Calu3 (cell line): ENCODE results near the gene EMILIN3. TPM values are rescaled to one million over a fixed set of nuclear protein-coding genes. Genes with fewer than 3 reads are reported as not detected.

Experiments
- BruUV-seq: library from RNA; stranded (reverse); fragments of 400-500 nt; replicated peaks from 2 replicates; lab custom pipeline; 2021; lab: Mats Ljungman, UMichigan
- CTCF ChIA-PET: fragments of 300-600 bp; sonication (Branson Sonifier 250); formaldehyde crosslinking; loops from one replicate; lab custom pipeline; 2022; ENCODE audit warnings: antibody characterized with exemption; lab: Charles Lee
- DNase-seq: peaks from one replicate; pipeline ENCODE4 v3.0.0; 2022
- H3K27ac Mint-ChIP-seq: one replicate; pipeline ENCODE4 v1.8.0; 2022; ENCODE audit warnings: mixed read lengths; ENCODE audit not compliant: unreplicated experiment
- H3K27me3 Mint-ChIP-seq: one replicate; pipeline ENCODE4 v1.8.0; 2022; ENCODE audit warnings: mixed read lengths; ENCODE audit not compliant: unreplicated experiment
- H3K36me3 Mint-ChIP-seq: one replicate; pipeline ENCODE4 v1.8.0; 2022; ENCODE audit warnings: mild to moderate bottlenecking, moderate library complexity, mixed read lengths; ENCODE audit not compliant: insufficient read depth, unreplicated experiment
- H3K4me1 Mint-ChIP-seq: one replicate; pipeline ENCODE4 v1.8.0; 2022; ENCODE audit warnings: mild to moderate bottlenecking, low read depth, mixed read lengths; ENCODE audit not compliant: unreplicated experiment
- H3K4me3 Mint-ChIP-seq: one replicate; pipeline ENCODE4 v1.8.0; 2022; ENCODE audit warnings: mild to moderate bottlenecking, low read depth, moderate library complexity, mixed read lengths; ENCODE audit not compliant: unreplicated experiment
- H3K9me3 Mint-ChIP-seq: one replicate; pipeline ENCODE4 v1.8.0; 2022; ENCODE audit warnings: low read depth, mixed read lengths; ENCODE audit not compliant: unreplicated experiment
- intact Hi-C: fragments of 100-400 bp; cut with micrococcal nuclease; formaldehyde crosslinking; loops from one replicate; pipeline ENCODE4 v1.10.0; 2022; ENCODE audit not compliant: unreplicated experiment
- total RNA-seq: library from RNA; stranded (reverse); gene quantifications from 2 replicates; pipeline ENCODE4 v1.2.3, GENCODE V29; 2022
- TF ChIP-seq, protein P1 (sequence below): fragments of 200-600 bp; IDR thresholded peaks from one replicate; pipeline ENCODE4 v1.8.0; 2022; ENCODE audit warnings: antibody characterized with exemption; ENCODE audit not compliant: unreplicated experiment

EMILIN3 gene
- total RNA-seq, 1 experiment from 2014 or later = not detected

- BruUV-seq = no TSS peak
- H3K27me3 Mint-ChIP-seq = no peaks in the 10 kb centered on the region
- intact Hi-C loops = no loop called here
- H3K36me3 Mint-ChIP-seq = no peaks in the 10 kb centered on the region
- no peak overlapping the region for H3K4me3 Mint-ChIP-seq
- TF ChIP-seq, protein P1, sequence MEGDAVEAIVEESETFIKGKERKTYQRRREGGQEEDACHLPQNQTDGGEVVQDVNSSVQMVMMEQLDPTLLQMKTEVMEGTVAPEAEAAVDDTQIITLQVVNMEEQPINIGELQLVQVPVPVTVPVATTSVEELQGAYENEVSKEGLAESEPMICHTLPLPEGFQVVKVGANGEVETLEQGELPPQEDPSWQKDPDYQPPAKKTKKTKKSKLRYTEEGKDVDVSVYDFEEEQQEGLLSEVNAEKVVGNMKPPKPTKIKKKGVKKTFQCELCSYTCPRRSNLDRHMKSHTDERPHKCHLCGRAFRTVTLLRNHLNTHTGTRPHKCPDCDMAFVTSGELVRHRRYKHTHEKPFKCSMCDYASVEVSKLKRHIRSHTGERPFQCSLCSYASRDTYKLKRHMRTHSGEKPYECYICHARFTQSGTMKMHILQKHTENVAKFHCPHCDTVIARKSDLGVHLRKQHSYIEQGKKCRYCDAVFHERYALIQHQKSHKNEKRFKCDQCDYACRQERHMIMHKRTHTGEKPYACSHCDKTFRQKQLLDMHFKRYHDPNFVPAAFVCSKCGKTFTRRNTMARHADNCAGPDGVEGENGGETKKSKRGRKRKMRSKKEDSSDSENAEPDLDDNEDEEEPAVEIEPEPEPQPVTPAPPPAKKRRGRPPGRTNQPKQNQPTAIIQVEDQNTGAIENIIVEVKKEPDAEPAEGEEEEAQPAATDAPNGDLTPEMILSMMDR = no peak
- no peak overlapping the region for H3K27ac Mint-ChIP-seq
- no peak for DNase-seq
- H3K9me3 Mint-ChIP-seq = no peaks in the 10 kb centered on the region
- CTCF ChIA-PET = no interaction called here
- H3K4me1 Mint-ChIP-seq = peaks cover 15% of the 10 kb centered on the region
Measured at GRCh38 chr20:41334036-41334435, 32.6 kb downstream of the EMILIN3 start.

DNA sequence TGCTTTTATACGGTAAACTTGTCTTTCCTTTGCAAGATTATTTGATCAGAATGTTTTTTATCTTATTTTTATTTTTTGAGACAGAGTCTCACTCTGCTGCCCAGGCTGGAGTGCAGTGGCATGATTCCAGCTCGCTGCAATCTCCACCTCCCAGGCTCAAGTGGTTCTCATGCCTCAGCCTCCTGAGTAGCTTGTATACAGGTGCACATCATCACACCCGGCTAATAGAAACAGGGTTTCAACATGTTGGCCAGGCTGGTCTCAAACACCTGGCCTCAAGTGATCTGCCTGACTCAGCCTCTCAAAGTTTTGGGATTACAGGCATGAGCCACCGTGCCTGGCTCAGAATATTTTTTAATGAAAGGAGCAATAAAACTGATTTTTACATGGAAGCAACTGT is 34.9 kb downstream of the EMILIN3 start:
- CTCF ChIA-PET = no interaction called here
- intact Hi-C loops = no loop called here

DNA sequence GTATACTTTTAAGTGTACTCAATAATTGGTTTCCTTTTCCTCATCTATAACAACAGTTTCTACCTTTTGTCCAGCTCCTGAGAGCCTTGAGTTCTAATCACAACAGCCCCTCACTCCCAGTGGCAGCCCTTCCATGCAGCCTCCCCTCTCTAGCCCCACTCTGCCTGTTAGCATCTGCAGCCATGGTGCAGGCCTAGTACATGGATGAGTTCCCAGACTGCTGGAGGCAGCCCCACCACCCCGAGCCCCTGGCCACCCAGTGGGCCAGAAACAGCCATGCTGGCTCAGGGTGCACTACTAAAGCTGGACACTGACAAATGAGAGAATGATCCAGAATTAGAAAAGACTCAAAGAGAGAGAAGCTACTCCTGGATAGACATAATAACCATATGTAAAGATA is 35.7 kb downstream of the EMILIN3 start:
- H3K27ac Mint-ChIP-seq = no peak overlapping the region
- CTCF ChIA-PET = interaction anchor here (0.7 kb wide), 2 partner anchors 85 to 154 kb away, joined by 3 read pairs; no protein-coding TSS in a partner anchor
- BruUV-seq = no TSS peak

More for the DNA sequence above, 34.9 kb downstream of the EMILIN3 start:
- DNase-seq = no peak
- H3K4me1 Mint-ChIP-seq = peaks cover 18% of the 10 kb centered on the region
- no peaks in the 10 kb centered on the region for H3K27me3 Mint-ChIP-seq
- no TSS peak for BruUV-seq
- H3K4me3 Mint-ChIP-seq = no peak overlapping the region
- no peaks in the 10 kb centered on the region for H3K36me3 Mint-ChIP-seq
- H3K27ac Mint-ChIP-seq = no peak overlapping the region
- no peaks in the 10 kb centered on the region for H3K9me3 Mint-ChIP-seq
- TF ChIP-seq, protein P1 = no peak

GRCh38 chr20:41330343-41330720 is 36.3 kb downstream of the EMILIN3 start:
- H3K9me3 Mint-ChIP-seq = no peaks in the 10 kb centered on the region
- CTCF ChIA-PET = interaction anchor here (0.7 to 2.1 kb wide), 4 partner anchors 9 to 153 kb away, joined by 3 to 15 read pairs (median 3); partner anchors contain the start of gene LPIN3
- H3K27me3 Mint-ChIP-seq = no peaks in the 10 kb centered on the region
- H3K4me3 Mint-ChIP-seq = no peak overlapping the region
- no peaks in the 10 kb centered on the region for H3K36me3 Mint-ChIP-seq
- DNase-seq = no peak
- intact Hi-C loops = no loop called here
- peaks cover 18% of the 10 kb centered on the region for H3K4me1 Mint-ChIP-seq
- no peak overlapping the region for H3K27ac Mint-ChIP-seq
- TF ChIP-seq, protein P1 = no peak
- BruUV-seq = no TSS peak

More for the DNA sequence above, 35.7 kb downstream of the EMILIN3 start:
- H3K9me3 Mint-ChIP-seq = no peaks in the 10 kb centered on the region
- intact Hi-C loops = no loop called here
- TF ChIP-seq, protein P1 = no peak
- H3K27me3 Mint-ChIP-seq = no peaks in the 10 kb centered on the region
- peaks cover 18% of the 10 kb centered on the region for H3K4me1 Mint-ChIP-seq
- no peaks in the 10 kb centered on the region for H3K36me3 Mint-ChIP-seq
- H3K4me3 Mint-ChIP-seq = no peak overlapping the region
- DNase-seq = no peak
